Stimulated activated CD8-positive, alpha-beta memory T cell treated with anti-CD3 and anti-CD28 coated beads, Interleukin-4, amount 100 ng/mL, for 48 hours (primary cell): ENCODE results near the gene DAB1.
"Not testable (repeated sequence)": the region's sequence is repeated elsewhere in the genome, so short reads cannot be mapped to it uniquely, and the experiment has no call there.

Source experiments
- DNase-seq: peaks from one replicate; pipeline ENCODE4 v3.0.0-alpha.2; 2020

DAB1 gene

GRCh38 chr1:57265104-57265503 is 158.8 kb downstream of the DAB1 start:
- DNase-seq: no peak

DNA sequence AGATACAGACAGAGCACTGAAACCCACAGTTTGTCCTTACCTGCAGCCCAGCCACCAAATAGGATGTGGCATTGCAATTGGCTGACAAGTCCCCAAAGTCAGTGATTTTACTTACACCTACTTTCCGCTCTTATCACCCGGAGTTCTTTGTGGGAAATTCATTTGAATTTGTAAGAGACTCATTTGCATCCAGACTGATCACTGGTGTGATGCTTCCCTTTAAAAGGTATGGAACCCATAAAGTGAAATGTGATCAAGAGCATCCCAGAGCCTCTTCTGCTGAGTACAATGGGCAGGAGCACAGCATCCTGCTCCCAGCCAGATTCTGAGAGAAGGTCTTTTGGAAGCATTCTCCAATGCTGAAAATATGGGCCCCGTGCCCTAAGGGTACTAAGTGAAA is 161.4 kb downstream of the DAB1 start:
- no peak for DNase-seq

DNA sequence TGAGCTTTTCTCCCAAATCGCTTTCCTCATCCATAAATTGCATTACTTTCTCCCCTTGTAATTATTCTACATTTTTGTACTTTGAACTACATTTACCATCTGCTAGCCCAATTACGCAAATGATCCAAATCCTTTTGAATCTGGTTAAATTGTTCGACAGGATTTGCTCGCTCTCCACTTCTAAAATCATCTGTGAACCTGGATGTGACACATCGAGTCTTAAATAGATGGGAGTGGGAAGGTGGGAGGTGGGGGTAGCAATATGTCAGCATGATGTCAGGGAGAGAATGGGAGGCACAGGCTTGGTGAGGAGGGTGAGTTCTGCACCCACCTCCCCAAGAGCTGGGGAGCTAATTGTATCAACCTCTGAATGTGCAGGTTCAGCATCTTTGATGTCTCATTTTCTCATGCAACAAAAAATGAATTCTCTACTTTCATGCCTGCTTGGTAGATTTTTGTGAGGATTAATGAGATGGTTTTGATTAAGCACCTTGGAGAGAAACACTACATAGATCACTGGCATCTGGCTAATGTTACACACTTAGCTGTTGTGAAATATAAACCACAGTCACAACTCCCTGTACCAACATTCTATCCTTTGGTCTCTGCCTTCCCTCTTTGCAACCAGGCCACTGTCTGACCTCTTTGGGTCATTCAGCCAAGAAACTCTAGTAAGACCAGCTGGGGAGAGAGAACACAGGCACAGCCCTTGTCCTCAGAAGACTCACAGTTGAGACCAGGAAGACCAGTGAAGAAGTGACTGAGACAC is 165.1 kb downstream of the DAB1 start:
- DNase-seq: no peak

- no peak for DNase-seq
Observed at GRCh38 chr1:57255945-57256344, 167.9 kb downstream of the DAB1 start.

DNA sequence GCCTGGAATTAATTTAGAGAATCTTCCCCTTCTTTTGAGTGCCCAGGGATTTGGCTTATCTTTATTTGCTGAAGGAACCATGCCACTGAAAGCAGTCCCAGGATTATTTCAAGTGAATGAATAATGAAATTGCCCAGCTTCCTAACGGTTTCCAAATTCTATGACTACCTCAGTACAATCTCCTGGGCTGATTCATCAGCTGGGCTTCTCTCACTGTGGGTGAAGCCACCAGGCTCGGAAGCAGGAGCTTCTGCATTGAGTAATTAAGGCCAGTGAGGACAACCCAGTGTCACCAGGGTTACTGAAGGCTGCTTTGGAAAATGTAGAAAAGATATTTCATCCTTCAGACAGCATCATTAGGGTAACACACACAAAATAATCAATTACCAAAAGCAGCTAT is 169.8 kb downstream of the DAB1 start:
- DNase-seq: no peak

DNA sequence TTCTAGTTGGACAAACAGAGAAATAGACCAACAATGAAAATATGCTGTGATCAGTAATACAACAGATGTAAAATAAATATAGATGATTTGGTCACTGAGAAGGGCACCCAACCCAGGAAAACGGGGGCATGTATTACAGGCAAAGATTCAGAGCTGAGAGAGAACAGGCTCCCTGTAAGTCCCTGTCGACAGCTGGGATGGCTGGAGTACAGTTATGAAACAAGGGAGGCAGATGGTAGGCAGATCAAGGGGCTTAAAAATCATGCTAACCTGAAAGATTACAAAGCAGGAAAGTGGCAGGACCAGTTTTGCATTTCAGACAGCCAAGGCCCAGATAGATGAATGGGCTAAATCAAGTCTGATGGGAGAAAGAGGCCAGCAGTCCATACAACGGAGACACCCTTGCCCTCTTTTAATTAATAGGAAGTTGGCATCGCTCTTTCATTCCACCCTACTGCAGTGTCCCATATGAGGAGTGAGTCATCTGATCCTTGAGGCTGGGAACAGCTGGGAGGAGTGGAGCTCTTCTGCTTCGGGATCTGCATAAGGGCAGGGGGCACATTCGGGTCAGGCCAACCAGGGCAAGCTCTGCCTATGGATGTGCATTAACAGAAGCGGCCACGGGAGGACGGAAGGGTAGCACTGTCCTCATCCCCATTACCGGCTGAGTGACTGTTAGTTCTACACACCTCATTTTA is 171.1 kb downstream of the DAB1 start:
- DNase-seq: no peak

GRCh38 chr1:57250021-57250420 is 173.8 kb downstream of the DAB1 start:
- no peak for DNase-seq

DNA sequence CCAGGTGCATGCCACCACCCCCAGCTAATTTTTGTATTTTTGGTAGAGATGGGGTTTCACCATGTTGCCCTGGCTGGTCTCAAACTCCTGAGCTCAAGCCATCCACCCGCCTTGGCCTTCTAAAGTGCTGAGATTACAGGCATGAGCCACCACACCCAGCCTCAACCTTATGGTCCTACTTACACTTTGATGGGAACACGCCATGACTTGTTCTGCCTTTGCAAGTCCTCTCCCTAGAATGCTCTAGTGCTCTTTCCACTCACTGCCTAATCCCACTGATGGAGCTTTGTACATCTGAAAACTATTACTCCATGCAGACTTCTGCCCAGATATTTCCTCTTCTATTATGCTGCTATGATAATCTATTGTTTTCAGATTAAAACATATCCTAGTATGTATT is 174.3 kb downstream of the DAB1 start:
- no peak for DNase-seq

- no peak for DNase-seq
Observed at GRCh38 chr1:57248830-57249229, 175.0 kb downstream of the DAB1 start.

DNA sequence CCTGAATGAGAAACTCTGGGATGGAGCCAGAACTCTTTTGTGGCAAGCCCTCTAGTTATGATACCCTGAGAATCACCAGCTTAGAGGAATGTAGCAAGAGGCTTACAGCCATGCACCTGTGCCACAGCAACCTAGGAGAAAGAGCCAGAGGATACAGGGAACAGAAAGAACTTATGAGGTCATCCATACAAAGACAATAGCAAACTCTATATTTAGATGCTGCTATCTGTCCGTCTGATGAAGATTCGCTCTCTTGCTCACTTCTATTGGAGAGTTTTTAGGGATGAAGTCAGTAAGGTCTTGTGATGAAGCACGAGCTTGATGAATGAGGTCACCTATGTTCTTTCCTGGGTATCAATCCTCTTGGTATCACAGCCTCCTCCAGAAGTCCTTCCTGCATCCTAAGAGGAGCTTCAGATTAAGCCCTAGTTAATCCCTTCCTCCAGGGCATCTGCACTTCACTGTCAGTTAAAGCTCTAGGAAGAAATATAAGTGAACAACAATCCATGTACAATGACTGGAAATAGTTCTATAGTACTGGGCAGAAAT is 185.6 kb downstream of the DAB1 start:
- DNase-seq: no peak

DNA sequence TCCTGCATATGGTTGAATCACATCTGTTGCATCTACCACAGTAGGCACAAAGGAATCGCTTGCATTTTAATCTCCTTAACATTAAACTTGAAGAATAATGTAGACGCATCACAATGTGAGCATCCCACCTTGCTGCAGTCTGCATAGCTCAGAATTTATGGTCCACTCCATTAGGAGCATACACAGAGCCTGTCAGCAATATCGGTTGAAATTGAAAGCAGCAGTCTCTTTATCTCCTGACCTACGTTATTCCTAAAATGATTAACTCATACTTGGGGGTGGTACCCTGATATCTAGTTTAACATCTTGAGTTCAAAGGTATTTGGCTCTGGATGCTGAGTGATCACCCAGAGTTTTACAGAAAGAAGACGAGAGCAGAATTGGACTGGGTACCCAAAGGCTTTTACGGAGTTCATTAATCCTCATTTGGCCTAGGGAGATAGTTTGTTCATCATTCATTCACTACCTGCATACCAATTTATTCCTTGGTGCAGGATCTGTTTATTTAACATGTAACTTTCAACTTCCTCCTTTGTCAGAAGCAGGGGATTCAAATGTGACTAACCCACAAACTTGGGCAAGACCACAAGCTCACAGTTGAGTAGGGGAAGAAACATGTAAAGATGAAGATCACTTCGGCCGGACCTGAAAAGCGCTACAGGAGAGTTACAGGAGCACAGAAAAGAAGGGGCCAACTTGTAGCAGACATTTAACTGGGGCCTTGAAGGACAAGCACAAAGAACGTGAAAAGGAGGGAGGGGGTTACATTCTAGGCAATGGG is 187.9 kb downstream of the DAB1 start:
- DNase-seq: no peak

GRCh38 chr1:57234459-57234858 is 189.4 kb downstream of the DAB1 start:
- DNase-seq: no peak

- no peak for DNase-seq
Observed at GRCh38 chr1:57232500-57232899, 191.4 kb downstream of the DAB1 start.

- DNase-seq: no peak
Observed at GRCh38 chr1:57229998-57230397, 193.9 kb downstream of the DAB1 start.

DNA sequence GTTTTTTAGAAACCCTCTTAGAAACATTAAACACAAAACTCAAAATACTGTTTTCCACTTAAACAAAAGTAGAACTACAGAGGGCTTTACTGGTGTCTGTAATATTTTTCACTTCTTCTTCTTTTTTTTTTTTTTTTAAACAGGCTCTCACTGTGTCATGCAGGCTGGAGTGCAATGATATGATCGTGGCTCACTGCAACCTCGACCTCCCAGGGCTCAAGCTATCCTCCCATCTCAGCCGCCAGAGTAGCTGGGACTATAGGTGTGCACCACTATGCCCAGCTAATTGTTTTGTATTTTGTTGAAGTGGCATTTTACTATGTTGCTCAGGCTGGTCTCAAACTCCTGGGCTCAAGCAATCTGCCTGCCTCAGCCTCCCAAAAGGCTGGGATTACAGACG is 194.8 kb downstream of the DAB1 start:
- DNase-seq: no peak

GRCh38 chr1:57222801-57223200 is 201.1 kb downstream of the DAB1 start:
- DNase-seq: no peak

- DNase-seq: no peak
Observed at GRCh38 chr1:57222307-57222706, 201.6 kb downstream of the DAB1 start.

GRCh38 chr1:57220905-57221304 is 203.0 kb downstream of the DAB1 start:
- DNase-seq: not testable (repeated sequence)

DNA sequence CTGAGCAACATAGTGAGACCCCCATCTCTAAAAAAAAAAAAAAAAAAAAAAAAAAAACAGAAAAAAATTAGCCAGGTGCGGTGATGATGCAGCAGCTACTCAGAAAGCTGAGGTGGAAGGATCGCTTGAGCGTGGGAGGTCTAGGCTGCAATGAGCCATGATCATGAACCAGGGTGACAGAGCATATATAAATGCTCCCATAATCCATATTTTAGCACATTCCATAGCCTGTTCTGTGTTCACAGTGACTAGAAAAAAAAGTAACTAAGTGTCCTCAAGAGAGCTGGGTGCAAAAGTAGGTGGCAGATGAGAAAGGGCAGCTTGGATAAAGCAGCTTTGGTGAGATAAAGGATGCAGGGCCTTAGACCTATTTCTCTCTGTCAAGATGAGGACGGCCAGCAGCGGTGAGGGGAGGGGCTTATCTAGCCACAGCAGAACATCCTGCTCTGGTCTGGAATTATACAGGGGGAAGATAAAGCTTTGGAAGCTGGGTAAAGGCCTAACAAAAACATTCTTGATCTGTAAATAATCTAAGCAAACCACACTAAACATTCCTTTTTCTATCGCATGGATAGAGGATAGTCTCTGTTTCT is 205.3 kb downstream of the DAB1 start:
- DNase-seq: no peak

- no peak for DNase-seq
Observed at GRCh38 chr1:57217905-57218304, 206.0 kb downstream of the DAB1 start.

- no peak for DNase-seq
Observed at GRCh38 chr1:57214951-57215575, 208.8 kb downstream of the DAB1 start.

GRCh38 chr1:57210881-57211280 is 213.0 kb downstream of the DAB1 start:
- DNase-seq: no peak

- no peak for DNase-seq
Observed at GRCh38 chr1:57209495-57209894, 214.4 kb downstream of the DAB1 start.
